CD14-positive monocyte (primary cell): ENCODE results near the gene TSPEAR. TPM values are rescaled to one million over a fixed set of nuclear protein-coding genes. Genes with fewer than 3 reads are reported as not detected.
A peak's percentile ranks its signal among the peaks of the same experiment; 100 is the strongest.

ENCODE experiments used
- DNase-seq, 3 donors: peaks; one replicate each; pipeline ENCODE4 v3.0.0-alpha.2; 2011 to 2022
- H2AFZ ChIP-seq: 2 replicates; pipeline ENCODE4 v1.6.0; 2012; ENCODE audit warnings: mild to moderate bottlenecking, low read depth, low read length, inconsistent platforms; ENCODE audit not compliant: insufficient read depth, poor library complexity, severe bottlenecking
- H3K27ac ChIP-seq, 2 donors: 1 replicate in 1 of 2; 2 replicates in 1 of 2; pipeline ENCODE4 v1.5.1; 2012 to 2013; ENCODE audit warnings: low read length in 2 of 2, control low read depth in 1 of 2, inconsistent platforms in 1 of 2, low read depth in 1 of 2, mild to moderate bottlenecking in 1 of 2
- H3K27me3 ChIP-seq, 2 donors: one replicate each; pipeline versions ENCODE4 v1.6.0 to v1.6.1; 2011 to 2013; ENCODE audit warnings: low read length in 2 of 2; ENCODE audit not compliant: control insufficient read depth in 2 of 2, insufficient read depth in 2 of 2
- H3K36me3 ChIP-seq, 2 donors: replicated peaks in 1 of 2; 1 replicate in 1 of 2; 2 replicates in 1 of 2; pipeline versions ENCODE4 v1.5.1 to v1.6.1; 2012 to 2013; ENCODE audit warnings: low read length in 2 of 2, control low read depth in 1 of 2, inconsistent platforms in 1 of 2, mild to moderate bottlenecking in 1 of 2; ENCODE audit not compliant: insufficient read depth in 2 of 2, control insufficient read depth in 1 of 2
- H3K4me1 ChIP-seq, 2 donors: 1 replicate in 1 of 2; 2 replicates in 1 of 2; pipeline versions ENCODE4 v1.5.1 to v1.6.1; 2012 to 2013; ENCODE audit warnings: low read length in 2 of 2, control low read depth in 1 of 2, inconsistent platforms in 1 of 2, mild to moderate bottlenecking in 1 of 2, moderate library complexity in 1 of 2; ENCODE audit not compliant: insufficient read depth in 2 of 2, control insufficient read depth in 1 of 2
- H3K4me2 ChIP-seq: replicated peaks from 2 replicates; pipeline ENCODE3; 2012; ENCODE audit warnings: low read length, moderate library complexity, mild to moderate bottlenecking; ENCODE audit not compliant: poor library complexity, severe bottlenecking; ENCODE audit errors: extremely low read depth
- H3K4me3 ChIP-seq, 3 experiments: fragments of 200-600 bp in 1 of 3; sonication (generic) in 1 of 3; replicated peaks in 1 of 3; 1 replicate in 2 of 3; 2 replicates in 1 of 3; pipeline ENCODE4 v1.5.1; 2011 to 2013; ENCODE audit warnings: low read length in 3 of 3, mild to moderate bottlenecking in 3 of 3, control low read depth in 2 of 3, low read depth in 2 of 3, inconsistent platforms in 1 of 3, moderate library complexity in 1 of 3
- H3K79me2 ChIP-seq: 2 replicates; pipeline ENCODE4 v1.6.0; 2012; ENCODE audit warnings: mild to moderate bottlenecking, control low read depth, inconsistent platforms, low read length, moderate library complexity; ENCODE audit not compliant: insufficient read depth
- H3K9ac ChIP-seq: 2 replicates; pipeline ENCODE4 v1.6.0; 2017; ENCODE audit warnings: low read length, mild to moderate bottlenecking; ENCODE audit not compliant: insufficient read depth, poor library complexity, severe bottlenecking
- H3K9me3 ChIP-seq, 2 donors: replicated peaks in 1 of 2; 1 replicate in 1 of 2; 2 replicates in 1 of 2; pipeline versions ENCODE4 v1.5.1 to v1.6.1; 2012 to 2013; ENCODE audit warnings: low read length in 2 of 2, control low read depth in 1 of 2; ENCODE audit not compliant: control insufficient read depth in 1 of 2, insufficient read depth in 1 of 2
- H4K20me1 ChIP-seq: 2 replicates; pipeline ENCODE4 v1.6.0; 2012; ENCODE audit warnings: mild to moderate bottlenecking, low read length, control low read depth, moderate library complexity; ENCODE audit not compliant: insufficient read depth
- H3K27ac Mint-ChIP-seq, 7 donors: one replicate each; pipeline ENCODE4 v1.8.0; 2020; ENCODE audit warnings: mild to moderate bottlenecking in 7 of 7, mixed read lengths in 7 of 7, moderate library complexity in 6 of 7, inconsistent platforms in 2 of 7
- H3K27me3 Mint-ChIP-seq, 3 donors: one replicate each; pipeline ENCODE4 v1.8.0; 2021 to 2022; ENCODE audit warnings: low read depth in 3 of 3, mild to moderate bottlenecking in 3 of 3, mixed read lengths in 3 of 3, moderate library complexity in 3 of 3, inconsistent platforms in 1 of 3
- H3K36me3 Mint-ChIP-seq, 2 donors: one replicate each; pipeline ENCODE4 v1.8.0; 2020; ENCODE audit warnings: mixed read lengths in 2 of 2, inconsistent platforms in 1 of 2, mild to moderate bottlenecking in 1 of 2
- H3K4me1 Mint-ChIP-seq: one replicate; pipeline ENCODE4 v1.8.0; 2020; ENCODE audit warnings: mild to moderate bottlenecking, mixed read lengths
- H3K4me3 Mint-ChIP-seq, 2 donors: one replicate each; pipeline ENCODE4 v1.8.0; 2020; ENCODE audit warnings: mild to moderate bottlenecking in 2 of 2, mixed read lengths in 2 of 2, moderate library complexity in 1 of 2
- H3K9me3 Mint-ChIP-seq, 7 donors: one replicate each; pipeline ENCODE4 v1.8.0; 2020 to 2022; ENCODE audit warnings: mixed read lengths in 7 of 7, mild to moderate bottlenecking in 6 of 7, moderate library complexity in 6 of 7, inconsistent platforms in 2 of 7
- WGBS: methylation state at CpG from one replicate; pipeline ENCODE4 v1.1.5; 2013; ENCODE audit warnings: missing lambda C conversion rate; ENCODE audit not compliant: insufficient coverage; 5-methylcytosine and 5-hydroxymethylcytosine counted together
- intact Hi-C, 2 donors: fragments of 100-400 bp; cut with micrococcal nuclease; formaldehyde crosslinking; loops; one replicate each; pipeline versions ENCODE4 v1.15.0 to v1.15.1; 2023
- polyA plus RNA-seq, 3 donors: library from polyadenylated mRNA; depleted of rRNA in 1 of 3; unstranded in 2 of 3; stranded (reverse) in 1 of 3; fragments of 300-500 nt in 2 of 3; fragments of >200 nt in 1 of 3; fragmentation: Illumina TruSeq in 2 of 3; gene quantifications; 1 replicate in 2 of 3; 2 replicates in 1 of 3; pipeline ENCODE4 v1.2.3, GENCODE V29; 2012 to 2021
- TF ChIP-seq, protein P1 (sequence below): fragments of 200-600 bp; IDR thresholded peaks from one replicate; pipeline ENCODE4 v1.8.0; 2022; ENCODE audit warnings: antibody characterized with exemption, mild to moderate bottlenecking

The TSPEAR gene
- polyA plus RNA-seq, 3 donors: not detected

DNA sequence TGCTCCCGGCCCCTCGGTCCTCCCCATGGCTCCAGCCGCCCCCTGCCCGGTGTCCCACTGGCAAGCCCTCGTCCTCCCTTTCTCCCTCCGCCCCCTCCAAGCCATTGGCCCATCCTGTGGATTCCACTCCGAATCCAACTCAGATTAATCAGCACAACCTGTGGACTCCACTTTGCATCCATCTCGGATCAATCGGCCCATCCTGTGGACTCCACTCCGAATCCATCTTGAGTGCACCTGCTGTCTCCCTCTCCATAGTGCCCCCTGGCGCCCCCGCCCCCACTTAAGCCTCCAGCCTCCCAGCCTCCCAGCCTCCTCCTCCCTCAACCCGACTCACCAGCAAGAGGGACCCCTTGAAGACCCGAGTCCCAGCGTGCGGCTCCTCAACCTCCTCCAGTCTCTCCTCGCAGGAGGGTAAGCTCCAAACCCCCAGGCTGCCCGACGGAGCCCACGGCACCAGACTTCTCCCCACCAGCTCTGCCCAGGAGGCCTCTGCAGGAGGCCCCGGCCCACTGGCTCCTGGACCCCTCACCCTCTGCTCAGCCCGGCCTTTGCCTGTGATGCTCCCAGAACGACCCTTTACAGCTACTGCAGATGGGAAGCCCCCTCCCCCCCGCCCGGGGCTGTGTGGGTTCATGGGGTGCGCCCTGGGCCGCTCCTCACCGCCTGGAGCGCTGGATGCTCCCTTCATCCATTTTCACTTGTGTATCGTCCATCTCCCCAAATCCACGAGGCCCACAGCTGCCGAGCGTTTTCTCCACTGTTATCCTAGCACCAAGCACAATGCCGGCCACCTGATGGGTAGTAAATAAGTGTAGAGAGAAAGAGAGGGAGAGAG, 40.6 kb upstream of the TSPEAR start:
- peak overlapping the region; percentile 16 for H3K4me2 ChIP-seq

DNA sequence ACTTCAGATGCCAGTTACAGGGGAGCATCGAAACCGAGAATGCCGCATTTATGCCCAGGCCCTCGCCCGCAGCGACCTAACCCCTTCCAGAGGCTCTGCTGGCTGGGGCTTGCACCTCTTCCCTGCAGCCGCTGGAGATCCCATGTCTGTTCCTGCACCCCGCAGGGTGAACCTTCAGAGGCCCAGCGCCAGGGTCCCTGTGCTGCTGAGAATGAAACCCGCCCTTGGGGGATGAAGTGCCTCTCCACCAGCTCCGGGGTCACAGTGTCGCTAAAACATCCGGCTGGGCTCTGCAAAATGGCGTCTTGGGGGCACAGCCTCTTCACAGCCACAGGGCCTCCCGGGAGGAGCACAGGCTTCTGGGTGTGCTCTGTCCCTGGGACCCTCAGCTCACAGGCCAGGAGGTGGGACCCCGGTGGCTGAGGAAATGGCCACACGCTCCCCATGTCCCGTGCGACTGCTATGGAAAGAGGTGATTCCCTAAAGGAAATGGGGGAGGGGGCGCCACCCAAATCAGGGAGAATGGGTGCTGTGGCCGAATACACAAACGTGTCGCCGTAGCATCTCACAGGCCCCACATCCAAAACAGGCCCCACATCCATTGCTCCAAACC, 39.9 kb upstream of the TSPEAR start:
- Mint-ChIP-seq H3K27me3 (peaks cover 9 to 38% (median 18%) of the 10 kb centered on the region in 3 donors), H3K36me3 (no peaks in the 10 kb centered on the region), H3K27ac (no peak overlapping the region), H3K9me3 (peaks cover 0 to 22% (median 4%) of the 10 kb centered on the region in 7 donors), H3K4me3 (no peak overlapping the region), H3K4me1 (peaks cover 8% of the 10 kb centered on the region)
- no peak for DNase-seq
- Histone ChIP-seq H2AFZ (no peak overlapping the region), H3K4me3 (no peak overlapping the region), H4K20me1 (no peaks in the 10 kb centered on the region), H3K4me2 (no peak overlapping the region), H3K4me1 (peaks cover 7 to 10% of the 10 kb centered on the region in 2 donors), H3K27me3 (peaks cover 0 to 5% of the 10 kb centered on the region in 2 donors), H3K9ac (no peak overlapping the region), H3K36me3 (no peaks in the 10 kb centered on the region), H3K27ac (no peak overlapping the region), H3K9me3 (peaks cover 0 to 3% of the 10 kb centered on the region in 2 donors), H3K79me2 (no peaks in the 10 kb centered on the region)
- TF ChIP-seq, protein P1, sequence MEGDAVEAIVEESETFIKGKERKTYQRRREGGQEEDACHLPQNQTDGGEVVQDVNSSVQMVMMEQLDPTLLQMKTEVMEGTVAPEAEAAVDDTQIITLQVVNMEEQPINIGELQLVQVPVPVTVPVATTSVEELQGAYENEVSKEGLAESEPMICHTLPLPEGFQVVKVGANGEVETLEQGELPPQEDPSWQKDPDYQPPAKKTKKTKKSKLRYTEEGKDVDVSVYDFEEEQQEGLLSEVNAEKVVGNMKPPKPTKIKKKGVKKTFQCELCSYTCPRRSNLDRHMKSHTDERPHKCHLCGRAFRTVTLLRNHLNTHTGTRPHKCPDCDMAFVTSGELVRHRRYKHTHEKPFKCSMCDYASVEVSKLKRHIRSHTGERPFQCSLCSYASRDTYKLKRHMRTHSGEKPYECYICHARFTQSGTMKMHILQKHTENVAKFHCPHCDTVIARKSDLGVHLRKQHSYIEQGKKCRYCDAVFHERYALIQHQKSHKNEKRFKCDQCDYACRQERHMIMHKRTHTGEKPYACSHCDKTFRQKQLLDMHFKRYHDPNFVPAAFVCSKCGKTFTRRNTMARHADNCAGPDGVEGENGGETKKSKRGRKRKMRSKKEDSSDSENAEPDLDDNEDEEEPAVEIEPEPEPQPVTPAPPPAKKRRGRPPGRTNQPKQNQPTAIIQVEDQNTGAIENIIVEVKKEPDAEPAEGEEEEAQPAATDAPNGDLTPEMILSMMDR: no peak
- intact Hi-C loops: no loop called here
- WGBS: 96% methylated on average over 21 of the region's 24 CpGs

More for the DNA sequence above, 40.6 kb upstream of the TSPEAR start:
- intact Hi-C loops: no loop called here
- no peaks in the 10 kb centered on the region for H3K36me3 ChIP-seq
- no peak overlapping the region for H2AFZ ChIP-seq
- 93% methylated on average over 23 of the region's 34 CpGs for WGBS
- H4K20me1 ChIP-seq: no peaks in the 10 kb centered on the region
- H3K9me3 ChIP-seq: peaks cover 0 to 3% of the 10 kb centered on the region in 2 donors
- DNase-seq: no peak
- peaks cover 0 to 15% (median 4%) of the 10 kb centered on the region in 7 donors for H3K9me3 Mint-ChIP-seq
- H3K4me1 ChIP-seq: peaks cover 7 to 10% of the 10 kb centered on the region in 2 donors
- H3K27ac Mint-ChIP-seq: peak overlapping the region in 1 of 7 donors; percentile 38
- no peak overlapping the region for H3K27ac ChIP-seq
- no peak overlapping the region for H3K9ac ChIP-seq
- H3K4me3 ChIP-seq: no peak overlapping the region
- TF ChIP-seq, protein P1: no peak
- H3K36me3 Mint-ChIP-seq: no peaks in the 10 kb centered on the region
- H3K27me3 ChIP-seq: peaks cover 0 to 5% of the 10 kb centered on the region in 2 donors
- no peaks in the 10 kb centered on the region for H3K79me2 ChIP-seq
- H3K4me1 Mint-ChIP-seq: peaks cover 8% of the 10 kb centered on the region
- H3K4me3 Mint-ChIP-seq: no peak overlapping the region
- H3K27me3 Mint-ChIP-seq: peaks cover 7 to 35% (median 18%) of the 10 kb centered on the region in 3 donors
